ENCODE data around the gene DOCK1.

The DOCK1 gene

GRCh38 chr10:127216274-127216673 is 311.0 kb downstream of the DOCK1 start:
- H3K36me3 ChIP-seq (ENCODE audit: insufficient read depth, low read length) = no peaks in the 10 kb centered on the region
- H3K27me3 ChIP-seq (ENCODE audit: control insufficient read depth, insufficient read depth, low read length) = no peaks in the 10 kb centered on the region

GRCh38 chr10:127216786-127217185 is 311.6 kb downstream of the DOCK1 start:
- Histone ChIP-seq H3K9me3 (replicated peaks; ENCODE audit: low read length) (no peaks in the 10 kb centered on the region), H3K9ac (ENCODE audit: low read depth, low read length) (no peak overlapping the region), H3K27me3 (ENCODE audit: control insufficient read depth, insufficient read depth, low read length) (no peaks in the 10 kb centered on the region), H3K4me2 (ENCODE audit: low read length) (peak overlapping the region; percentile 45), H3K4me3 (ENCODE audit: low read length) (no peak overlapping the region), H3K4me1 (ENCODE audit: control insufficient read depth, insufficient read depth, low read length) (peaks cover 12% of the 10 kb centered on the region), H3K36me3 (ENCODE audit: insufficient read depth, low read length) (no peaks in the 10 kb centered on the region)

More at GRCh38 chr10:127216274-127216673, 311.0 kb downstream of the DOCK1 start:
- Histone ChIP-seq H3K4me3 (ENCODE audit: low read length) (no peak overlapping the region), H3K4me1 (ENCODE audit: control insufficient read depth, insufficient read depth, low read length) (peaks cover 12% of the 10 kb centered on the region), H3K9ac (ENCODE audit: low read depth, low read length) (no peak overlapping the region), H3K9me3 (replicated peaks; ENCODE audit: low read length) (no peaks in the 10 kb centered on the region), H3K4me2 (ENCODE audit: low read length) (no peak overlapping the region)

GRCh38 chr10:127218658-127219057 is 313.4 kb downstream of the DOCK1 start:
- H3K9me3 ChIP-seq (replicated peaks; ENCODE audit: low read length) = no peaks in the 10 kb centered on the region
- H3K36me3 ChIP-seq (ENCODE audit: insufficient read depth, low read length) = no peaks in the 10 kb centered on the region

GRCh38 chr10:127221281-127221680 is 316.1 kb downstream of the DOCK1 start:
- H3K9ac ChIP-seq (ENCODE audit: low read depth, low read length) = no peak overlapping the region
- no peaks in the 10 kb centered on the region for H3K27me3 ChIP-seq (ENCODE audit: control insufficient read depth, insufficient read depth, low read length)
- H3K4me1 ChIP-seq (ENCODE audit: control insufficient read depth, insufficient read depth, low read length) = peaks cover 10% of the 10 kb centered on the region
- no peaks in the 10 kb centered on the region for H3K9me3 ChIP-seq (replicated peaks; ENCODE audit: low read length)
- H3K36me3 ChIP-seq (ENCODE audit: insufficient read depth, low read length) = no peaks in the 10 kb centered on the region
- no peak overlapping the region for H3K4me3 ChIP-seq (ENCODE audit: low read length)
- H3K4me2 ChIP-seq (ENCODE audit: low read length) = no peak overlapping the region

More at GRCh38 chr10:127218658-127219057, 313.4 kb downstream of the DOCK1 start:
- Histone ChIP-seq H3K9ac (ENCODE audit: low read depth, low read length) (no peak overlapping the region), H3K27me3 (ENCODE audit: control insufficient read depth, insufficient read depth, low read length) (no peaks in the 10 kb centered on the region), H3K4me1 (ENCODE audit: control insufficient read depth, insufficient read depth, low read length) (peaks cover 12% of the 10 kb centered on the region), H3K4me2 (ENCODE audit: low read length) (no peak overlapping the region), H3K4me3 (ENCODE audit: low read length) (no peak overlapping the region)

GRCh38 chr10:127227027-127227426 is 321.8 kb downstream of the DOCK1 start:
- Histone ChIP-seq H3K9me3 (replicated peaks; ENCODE audit: low read length) (no peaks in the 10 kb centered on the region), H3K36me3 (ENCODE audit: insufficient read depth, low read length) (no peaks in the 10 kb centered on the region), H3K4me3 (ENCODE audit: low read length) (no peak overlapping the region), H3K4me1 (ENCODE audit: control insufficient read depth, insufficient read depth, low read length) (peaks cover 10% of the 10 kb centered on the region), H3K27me3 (ENCODE audit: control insufficient read depth, insufficient read depth, low read length) (no peaks in the 10 kb centered on the region), H3K9ac (ENCODE audit: low read depth, low read length) (no peak overlapping the region), H3K4me2 (ENCODE audit: low read length) (no peak overlapping the region)

GRCh38 chr10:127227663-127228062 is 322.4 kb downstream of the DOCK1 start:
- H3K9ac ChIP-seq (ENCODE audit: low read depth, low read length) = no peak overlapping the region
- no peak overlapping the region for H3K4me2 ChIP-seq (ENCODE audit: low read length)
- H3K9me3 ChIP-seq (replicated peaks; ENCODE audit: low read length) = no peaks in the 10 kb centered on the region
- H3K4me1 ChIP-seq (ENCODE audit: control insufficient read depth, insufficient read depth, low read length) = peaks cover 10% of the 10 kb centered on the region
- no peaks in the 10 kb centered on the region for H3K36me3 ChIP-seq (ENCODE audit: insufficient read depth, low read length)
- H3K27me3 ChIP-seq (ENCODE audit: control insufficient read depth, insufficient read depth, low read length) = no peaks in the 10 kb centered on the region
- no peak overlapping the region for H3K4me3 ChIP-seq (ENCODE audit: low read length)

- Histone ChIP-seq H3K4me3 (ENCODE audit: low read length) (no peak overlapping the region), H3K4me2 (ENCODE audit: low read length) (peak overlapping the region; percentile 45), H3K4me1 (ENCODE audit: control insufficient read depth, insufficient read depth, low read length) (peaks cover 10% of the 10 kb centered on the region), H3K9ac (ENCODE audit: low read depth, low read length) (no peak overlapping the region), H3K27me3 (ENCODE audit: control insufficient read depth, insufficient read depth, low read length) (no peaks in the 10 kb centered on the region), H3K36me3 (ENCODE audit: insufficient read depth, low read length) (no peaks in the 10 kb centered on the region), H3K9me3 (replicated peaks; ENCODE audit: low read length) (no peaks in the 10 kb centered on the region)
Measured at GRCh38 chr10:127228195-127228787, 323.1 kb downstream of the DOCK1 start.

- H3K27me3 ChIP-seq (ENCODE audit: control insufficient read depth, insufficient read depth, low read length) = no peaks in the 10 kb centered on the region
- H3K36me3 ChIP-seq (ENCODE audit: insufficient read depth, low read length) = no peaks in the 10 kb centered on the region
- no peaks in the 10 kb centered on the region for H3K9me3 ChIP-seq (replicated peaks; ENCODE audit: low read length)
- H3K9ac ChIP-seq (ENCODE audit: low read depth, low read length) = no peak overlapping the region
- H3K4me3 ChIP-seq (ENCODE audit: low read length) = no peak overlapping the region
- H3K4me2 ChIP-seq (ENCODE audit: low read length) = no peak overlapping the region
- H3K4me1 ChIP-seq (ENCODE audit: control insufficient read depth, insufficient read depth, low read length) = no peaks in the 10 kb centered on the region
Measured at GRCh38 chr10:127234306-127234800, 329.1 kb downstream of the DOCK1 start.

- H3K4me2 ChIP-seq (ENCODE audit: low read length) = no peak overlapping the region
- no peak overlapping the region for H3K9ac ChIP-seq (ENCODE audit: low read depth, low read length)
- no peaks in the 10 kb centered on the region for H3K9me3 ChIP-seq (replicated peaks; ENCODE audit: low read length)
- no peaks in the 10 kb centered on the region for H3K36me3 ChIP-seq (ENCODE audit: insufficient read depth, low read length)
- no peaks in the 10 kb centered on the region for H3K4me1 ChIP-seq (ENCODE audit: control insufficient read depth, insufficient read depth, low read length)
- H3K27me3 ChIP-seq (ENCODE audit: control insufficient read depth, insufficient read depth, low read length) = no peaks in the 10 kb centered on the region
- no peak overlapping the region for H3K4me3 ChIP-seq (ENCODE audit: low read length)
Measured at GRCh38 chr10:127236266-127236665, 331.0 kb downstream of the DOCK1 start.

GRCh38 chr10:127242914-127243313 is 337.7 kb downstream of the DOCK1 start:
- no peaks in the 10 kb centered on the region for H3K27me3 ChIP-seq (ENCODE audit: control insufficient read depth, insufficient read depth, low read length)
- no peaks in the 10 kb centered on the region for H3K9me3 ChIP-seq (replicated peaks; ENCODE audit: low read length)
- H3K4me2 ChIP-seq (ENCODE audit: low read length) = no peak overlapping the region
- H3K4me3 ChIP-seq (ENCODE audit: low read length) = no peak overlapping the region
- no peaks in the 10 kb centered on the region for H3K4me1 ChIP-seq (ENCODE audit: control insufficient read depth, insufficient read depth, low read length)
- no peak overlapping the region for H3K9ac ChIP-seq (ENCODE audit: low read depth, low read length)
- H3K36me3 ChIP-seq (ENCODE audit: insufficient read depth, low read length) = peaks cover 2% of the 10 kb centered on the region

GRCh38 chr10:127243490-127244272 is 338.5 kb downstream of the DOCK1 start:
- H3K9me3 ChIP-seq (replicated peaks; ENCODE audit: low read length) = no peaks in the 10 kb centered on the region
- H3K4me1 ChIP-seq (ENCODE audit: control insufficient read depth, insufficient read depth, low read length) = no peaks in the 10 kb centered on the region
- no peak overlapping the region for H3K4me3 ChIP-seq (ENCODE audit: low read length)
- H3K36me3 ChIP-seq (ENCODE audit: insufficient read depth, low read length) = peaks cover 9% of the 10 kb centered on the region
- no peak overlapping the region for H3K4me2 ChIP-seq (ENCODE audit: low read length)
- no peak overlapping the region for H3K9ac ChIP-seq (ENCODE audit: low read depth, low read length)
- H3K27me3 ChIP-seq (ENCODE audit: control insufficient read depth, insufficient read depth, low read length) = no peaks in the 10 kb centered on the region

Measured in skeletal muscle satellite cell (primary cell).